ENCODE measurements around the gene ANGPTL2.

The ANGPTL2 gene

GRCh38 chr9:127077644-127077946 is 44.8 kb downstream of the ANGPTL2 start:
- DNase-seq (ENCODE audit: low read depth in 2 of 3, low spot score in 2 of 3), result no peak

- DNase-seq (ENCODE audit: low read depth in 2 of 3, low spot score in 2 of 3), result no peak
Observed at GRCh38 chr9:127076860-127077643, 45.4 kb downstream of the ANGPTL2 start.

DNA sequence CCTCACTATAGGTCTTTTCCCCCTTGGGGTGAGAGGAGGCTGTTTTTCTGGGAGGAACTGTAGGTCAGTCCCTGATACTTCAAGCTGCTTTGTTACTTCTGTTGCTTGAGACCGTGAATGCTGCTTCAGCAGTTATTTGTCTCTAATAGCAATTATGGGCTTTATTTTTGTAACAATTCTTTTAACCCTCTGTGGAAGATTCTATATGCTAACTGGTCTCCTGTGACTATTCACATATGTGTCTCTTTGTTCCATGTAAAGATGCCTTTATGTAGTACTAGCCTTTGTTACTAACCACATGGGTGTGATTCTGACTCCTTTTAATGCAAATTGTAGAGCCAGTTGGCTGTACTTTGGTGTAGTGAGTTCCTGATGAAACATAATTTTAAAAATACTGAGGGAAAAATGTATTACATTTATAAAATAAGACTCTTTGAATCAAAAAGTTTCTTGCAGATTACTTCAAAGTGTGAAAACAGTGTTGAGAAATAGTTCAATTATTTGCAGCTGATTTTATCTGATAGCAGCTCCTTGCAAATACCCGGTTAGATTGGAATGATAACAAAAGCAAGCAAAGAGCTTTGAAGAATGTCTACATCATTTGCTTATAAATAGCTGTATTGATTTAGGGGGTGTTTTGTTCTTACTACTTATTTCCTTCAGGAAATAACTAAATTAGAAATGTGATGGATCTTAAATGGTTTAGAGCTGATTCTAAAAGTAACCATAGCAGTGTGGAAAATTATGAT is 46.6 kb downstream of the ANGPTL2 start:
- DNase-seq (ENCODE audit: low read depth in 2 of 3, low spot score in 2 of 3), result no peak

- no peak for DNase-seq (ENCODE audit: low read depth in 2 of 3, low spot score in 2 of 3)
Observed at GRCh38 chr9:127074561-127075548, 47.6 kb downstream of the ANGPTL2 start.

GRCh38 chr9:127067603-127068220 is 54.7 kb downstream of the ANGPTL2 start:
- no peak for DNase-seq (ENCODE audit: low read depth in 2 of 3, low spot score in 2 of 3)

- no peak for DNase-seq (ENCODE audit: low read depth in 2 of 3, low spot score in 2 of 3)
Observed at GRCh38 chr9:127066851-127067136, 55.6 kb downstream of the ANGPTL2 start.

DNA sequence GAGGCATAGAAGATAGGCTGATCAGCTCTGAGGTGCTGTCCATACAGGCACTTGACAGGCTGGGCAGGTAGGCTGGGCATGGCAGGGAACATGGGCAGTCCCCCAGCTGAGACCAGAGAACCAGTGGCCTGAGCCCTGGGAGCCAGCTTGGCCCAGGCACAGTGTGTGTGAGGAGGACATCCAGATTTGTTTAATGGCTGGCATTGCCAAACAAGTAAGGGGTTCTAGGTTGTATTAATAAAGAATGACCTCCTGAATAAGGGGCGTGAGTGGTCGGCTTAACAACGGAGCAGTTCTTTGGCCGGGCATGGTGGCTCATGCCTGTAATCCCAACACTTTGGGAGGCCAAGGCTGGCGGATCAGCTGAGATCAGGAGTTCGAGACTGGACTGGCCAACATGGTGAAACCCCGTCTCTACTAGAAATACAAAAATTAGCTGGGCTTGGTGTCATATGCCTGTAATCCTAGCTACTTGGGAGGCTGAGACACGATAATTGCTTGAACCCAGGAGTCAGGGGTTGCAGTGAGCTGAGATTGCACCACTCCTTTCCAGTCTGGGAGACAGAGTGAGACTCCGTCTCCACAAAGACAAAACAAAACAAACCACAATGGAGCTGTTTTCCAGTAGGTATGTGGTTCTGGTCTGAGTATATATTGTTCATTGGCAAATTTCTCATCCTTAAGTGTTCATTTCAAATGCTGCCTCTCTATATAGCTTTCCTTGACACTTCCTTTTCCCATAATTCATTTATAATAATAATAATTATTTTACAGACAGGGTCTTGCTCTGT is 56.2 kb downstream of the ANGPTL2 start:
- no peak for DNase-seq (ENCODE audit: low read depth in 2 of 3, low spot score in 2 of 3)

GRCh38 chr9:127065592-127065991 is 56.8 kb downstream of the ANGPTL2 start:
- no peak for DNase-seq (ENCODE audit: low read depth in 2 of 3, low spot score in 2 of 3)

DNA sequence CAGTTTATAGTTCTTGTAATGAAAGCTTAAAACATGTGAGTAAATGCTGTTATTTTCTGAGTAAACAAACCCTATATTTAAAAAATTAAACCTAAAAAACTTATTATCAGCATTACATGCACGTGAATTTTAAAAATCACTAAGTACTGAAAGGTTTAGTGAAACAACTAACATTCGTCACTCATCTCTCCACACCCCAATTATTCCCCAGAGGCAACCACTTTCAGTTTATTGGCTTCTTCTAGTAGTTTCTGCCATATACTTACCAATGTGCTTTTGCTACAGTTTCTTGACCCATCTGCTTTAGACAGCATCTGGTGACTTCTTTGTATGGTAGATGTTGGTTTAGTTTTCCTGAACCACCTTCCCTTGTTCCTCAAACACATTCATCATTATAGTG is 58.1 kb downstream of the ANGPTL2 start:
- DNase-seq (ENCODE audit: low read depth in 2 of 3, low spot score in 2 of 3), result no peak

- no peak for DNase-seq (ENCODE audit: low read depth in 2 of 3, low spot score in 2 of 3)
Observed at GRCh38 chr9:127061411-127061810, 61.0 kb downstream of the ANGPTL2 start.

- no peak for DNase-seq (ENCODE audit: low read depth in 2 of 3, low spot score in 2 of 3)
Observed at GRCh38 chr9:127059765-127060361, 62.6 kb downstream of the ANGPTL2 start.

DNA sequence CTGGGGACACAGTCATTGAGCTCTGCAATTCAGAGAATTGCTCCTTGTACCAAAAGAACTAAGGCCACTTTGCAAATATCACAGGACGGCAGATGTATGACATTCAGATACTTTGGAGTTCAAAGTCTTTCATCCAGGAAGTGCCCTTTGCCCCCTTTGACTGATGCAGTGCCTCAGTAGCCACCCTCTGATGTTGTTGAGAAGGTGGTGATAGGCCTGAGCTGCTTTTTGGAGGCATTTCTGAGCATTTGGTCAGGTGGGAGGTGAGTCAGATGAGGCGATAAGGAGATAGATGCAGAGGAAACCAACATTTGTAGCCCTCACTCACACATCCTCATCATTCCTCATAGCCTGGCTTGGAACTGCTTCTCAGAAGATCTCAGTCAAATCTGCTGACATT is 63.4 kb downstream of the ANGPTL2 start:
- DNase-seq (ENCODE audit: low read depth in 2 of 3, low spot score in 2 of 3), result no peak

GRCh38 chr9:127058645-127059021 is 63.8 kb downstream of the ANGPTL2 start:
- DNase-seq (ENCODE audit: low read depth in 2 of 3, low spot score in 2 of 3), result no peak

DNA sequence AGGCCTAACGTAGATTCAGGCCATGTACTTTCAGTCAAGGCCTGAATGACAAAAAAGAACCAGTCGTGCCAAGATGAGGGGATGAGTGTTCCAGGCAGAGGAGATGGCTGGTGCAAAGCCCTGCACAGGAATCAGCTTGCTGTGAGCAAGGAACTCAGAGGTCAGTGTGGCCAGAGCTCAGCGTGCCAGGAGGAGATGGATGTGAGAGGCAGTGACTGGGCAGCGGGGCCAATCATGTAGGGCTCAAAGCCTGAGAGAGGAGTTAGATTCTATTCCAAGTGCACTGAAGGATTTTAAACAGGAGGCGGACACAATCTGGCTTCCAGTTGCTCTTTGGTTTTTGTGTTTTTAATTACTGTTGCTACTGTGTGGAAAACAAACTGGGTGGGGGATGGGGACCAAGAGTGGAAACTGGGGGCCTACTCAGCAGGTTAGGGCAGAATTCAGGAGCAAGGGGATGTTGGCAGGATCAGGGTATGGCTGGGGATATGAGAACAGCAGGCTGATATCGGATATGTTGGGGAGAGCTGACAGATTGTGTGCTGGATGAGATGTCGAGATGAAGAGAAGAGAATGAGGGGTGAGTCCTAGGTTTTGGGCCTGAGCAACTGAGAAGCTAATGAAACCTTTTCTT is 64.3 kb downstream of the ANGPTL2 start:
- DNase-seq (ENCODE audit: low read depth in 2 of 3, low spot score in 2 of 3), result no peak

DNA sequence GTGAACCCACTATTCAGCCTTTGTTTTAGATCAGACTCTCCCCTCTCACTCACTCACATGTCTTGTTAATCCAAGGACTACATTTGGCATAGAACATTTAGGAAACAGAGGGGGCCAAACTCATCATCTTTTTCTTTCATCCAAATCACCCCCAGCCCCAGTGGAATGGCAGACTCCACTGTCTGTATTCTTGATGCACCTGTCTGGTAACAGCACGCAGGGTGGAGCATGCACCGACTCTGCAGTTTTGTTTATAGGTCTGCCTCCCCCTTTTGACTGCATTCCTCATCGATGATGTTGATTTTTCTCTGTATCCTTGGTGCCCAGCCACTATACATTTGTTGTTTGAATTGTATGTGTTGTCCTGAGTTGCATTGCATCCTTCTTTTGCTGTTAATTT is 66.0 kb downstream of the ANGPTL2 start:
- no peak for DNase-seq (ENCODE audit: low read depth in 2 of 3, low spot score in 2 of 3)

DNA sequence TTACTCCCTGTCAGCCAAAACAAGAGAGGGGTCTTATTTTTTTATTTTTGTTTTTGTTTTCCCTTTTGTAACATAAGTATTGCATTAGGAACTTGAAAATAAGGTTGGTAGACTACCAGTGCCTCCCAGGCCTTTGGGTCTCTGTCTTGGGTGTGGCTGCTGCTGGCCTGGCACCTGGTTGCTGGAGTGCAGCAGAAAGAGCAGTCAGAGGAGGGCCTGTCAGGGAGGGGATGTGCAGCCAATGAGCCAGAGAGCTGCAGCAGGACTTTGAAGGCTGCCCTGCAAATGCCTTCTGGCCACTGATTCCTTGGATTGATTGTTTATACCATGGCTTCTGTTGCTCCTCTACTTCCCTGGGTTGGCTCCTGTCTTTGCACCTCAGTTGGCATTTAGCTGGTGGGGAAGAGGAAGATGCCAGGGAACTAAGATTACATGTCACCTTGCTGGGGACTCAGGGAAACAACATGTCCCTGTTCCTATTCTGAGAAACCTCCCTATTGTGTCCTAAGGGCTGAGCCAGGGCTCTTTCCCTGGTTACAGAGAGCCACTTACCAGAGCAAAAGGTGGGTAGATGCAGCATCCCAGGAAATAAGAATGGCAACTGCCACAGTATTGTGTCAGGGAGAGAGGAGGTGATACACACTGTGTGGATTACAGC is 66.6 kb downstream of the ANGPTL2 start:
- no peak for DNase-seq (ENCODE audit: low read depth in 2 of 3, low spot score in 2 of 3)

- DNase-seq (ENCODE audit: low read depth in 2 of 3, low spot score in 2 of 3), result no peak
Observed at GRCh38 chr9:127053960-127054359, 68.5 kb downstream of the ANGPTL2 start.

DNA sequence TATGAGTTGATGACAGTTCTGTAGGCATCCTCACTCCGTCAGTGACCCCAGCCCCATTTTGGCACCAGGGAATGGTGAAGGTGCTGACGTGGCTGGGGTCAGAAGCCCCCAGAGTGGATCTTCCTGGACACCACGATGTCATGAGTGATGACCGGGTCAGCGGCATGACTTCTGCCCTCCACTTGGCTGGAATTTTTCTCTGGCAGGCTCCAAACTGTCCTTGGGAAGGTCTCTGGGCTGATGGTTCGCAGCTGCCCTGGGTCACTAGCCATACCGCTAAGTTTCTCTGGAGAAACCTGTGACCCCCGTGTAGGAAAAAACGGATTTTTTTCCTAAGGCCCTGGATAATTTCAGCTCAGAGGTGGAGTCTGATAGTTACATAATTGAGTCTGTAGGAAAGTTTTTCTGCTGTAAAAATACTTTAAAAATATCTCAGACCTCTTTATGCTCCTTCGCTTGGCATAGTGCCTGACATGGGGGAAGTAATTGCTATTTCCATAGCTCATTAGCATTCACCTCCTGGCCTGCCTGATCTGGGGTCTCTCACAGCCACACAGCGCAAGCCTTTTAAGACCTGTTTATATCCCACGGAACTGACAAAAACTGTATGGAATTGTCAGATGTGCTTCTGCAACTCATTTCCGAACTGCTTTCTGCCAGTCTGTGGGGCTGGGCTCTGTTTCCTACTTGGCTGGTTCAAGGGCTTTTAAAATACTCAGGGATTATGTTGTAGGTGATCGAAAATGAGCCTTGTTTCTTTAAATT is 69.2 kb downstream of the ANGPTL2 start:
- no peak for DNase-seq (ENCODE audit: low read depth in 2 of 3, low spot score in 2 of 3)

Data from activated CD8-positive, alpha-beta memory T cell treated with anti-CD3 and anti-CD28 coated beads for 48 hours (primary cell).